GM19351 (cell line): ENCODE measurements around the gene BCO1.
A peak's percentile ranks its signal among the peaks of the same experiment; 100 is the strongest.

Experiments used
- ATAC-seq: cut with Tn5 transposase; IDR thresholded peaks from one replicate; pipeline ENCODE4 v1.9.1; 2021; ENCODE audit warnings: mild to moderate bottlenecking, moderate library complexity; ENCODE audit not compliant: unreplicated experiment

Gene BCO1

GRCh38 chr16:81315271-81316175 lies 77.0 kb downstream of the BCO1 start:
- ATAC-seq = peak; percentile 31

- ATAC-seq = no peak
Observed at GRCh38 chr16:81316176-81316496, 77.6 kb downstream of the BCO1 start.

DNA sequence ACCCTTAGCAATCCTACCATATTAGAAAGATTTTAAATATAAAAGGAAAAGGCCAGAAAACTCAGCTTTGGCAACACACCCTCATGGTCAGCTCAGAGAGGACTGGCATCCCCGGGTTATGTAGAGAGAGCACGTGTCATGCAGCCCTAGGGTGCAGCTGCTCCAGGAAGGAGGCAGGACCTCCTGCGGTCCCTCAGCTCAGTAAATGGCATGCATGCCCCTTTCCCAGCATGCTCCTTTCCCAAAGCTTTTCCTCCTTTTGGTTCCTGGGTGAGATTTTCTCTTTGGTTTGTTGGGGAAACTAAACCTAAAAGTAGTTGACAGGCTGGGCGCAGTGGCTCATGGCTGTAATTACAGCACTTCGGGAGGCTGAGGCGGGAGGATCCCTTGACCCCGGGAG lies 80.2 kb downstream of the BCO1 start:
- ATAC-seq = no peak

- no peak for ATAC-seq
Observed at GRCh38 chr16:81319221-81319912, 80.9 kb downstream of the BCO1 start.

- ATAC-seq = no peak
Observed at GRCh38 chr16:81321039-81321438, 82.5 kb downstream of the BCO1 start.

DNA sequence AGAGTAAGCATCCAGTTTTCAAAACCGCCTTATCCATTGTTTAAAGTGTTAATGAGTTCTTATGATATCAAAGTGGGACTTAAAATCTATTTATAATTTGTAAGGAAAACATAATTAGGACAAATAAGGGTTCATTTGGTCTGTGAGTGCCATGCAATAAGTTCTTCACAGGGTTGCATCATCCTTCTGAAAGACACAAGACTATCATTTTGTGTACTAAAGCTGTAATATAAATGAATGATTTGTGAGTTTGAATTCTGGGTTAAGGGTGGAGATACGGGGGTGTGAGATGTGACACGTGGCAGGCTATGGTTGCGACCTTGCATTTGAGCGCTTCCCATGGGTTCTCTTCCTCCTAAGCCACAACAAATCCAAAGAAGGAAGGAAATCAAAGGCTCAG lies 83.0 kb downstream of the BCO1 start:
- no peak for ATAC-seq

GRCh38 chr16:81324808-81325207 lies 86.3 kb downstream of the BCO1 start:
- no peak for ATAC-seq

DNA sequence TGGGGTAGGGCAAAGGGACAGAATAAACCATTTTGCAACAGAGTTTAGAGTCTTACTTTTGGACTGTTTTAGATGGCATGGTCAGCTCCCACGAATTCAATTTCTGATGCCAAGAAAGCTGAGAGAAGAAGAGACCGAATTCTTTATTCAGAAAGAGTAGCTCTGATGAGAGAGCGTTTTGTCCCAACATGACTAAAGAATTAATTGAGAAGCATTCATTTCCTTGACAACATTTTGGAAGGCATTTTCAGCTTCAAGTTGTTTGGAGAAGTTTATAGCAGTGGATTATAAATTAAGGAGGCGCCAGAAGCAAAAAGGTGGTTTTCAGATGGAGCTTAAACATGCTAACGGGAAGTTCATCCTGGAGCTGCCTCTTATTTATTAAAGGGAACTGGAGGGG lies 88.5 kb downstream of the BCO1 start:
- ATAC-seq = no peak

- ATAC-seq = no peak
Observed at GRCh38 chr16:81327447-81328196, 89.1 kb downstream of the BCO1 start.

DNA sequence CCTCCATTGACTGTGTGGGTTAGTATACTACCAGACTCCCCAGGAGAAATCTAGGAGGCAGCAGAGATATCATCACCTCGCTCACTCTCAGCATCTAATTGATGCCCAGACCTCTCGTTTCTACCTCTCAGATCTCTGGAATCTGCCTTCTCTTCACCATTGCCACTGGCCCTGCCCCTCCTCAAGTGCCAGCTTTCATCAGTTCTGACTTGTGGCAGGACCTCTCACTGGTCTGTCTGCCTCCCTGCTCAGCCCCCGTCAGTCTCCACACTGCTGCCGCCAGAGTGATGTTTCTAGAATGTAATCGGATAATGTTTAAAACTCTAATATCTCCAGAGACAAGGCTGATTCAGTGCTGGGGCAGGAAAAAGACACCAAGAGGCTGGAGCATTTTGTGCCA lies 91.5 kb downstream of the BCO1 start:
- no peak for ATAC-seq

DNA sequence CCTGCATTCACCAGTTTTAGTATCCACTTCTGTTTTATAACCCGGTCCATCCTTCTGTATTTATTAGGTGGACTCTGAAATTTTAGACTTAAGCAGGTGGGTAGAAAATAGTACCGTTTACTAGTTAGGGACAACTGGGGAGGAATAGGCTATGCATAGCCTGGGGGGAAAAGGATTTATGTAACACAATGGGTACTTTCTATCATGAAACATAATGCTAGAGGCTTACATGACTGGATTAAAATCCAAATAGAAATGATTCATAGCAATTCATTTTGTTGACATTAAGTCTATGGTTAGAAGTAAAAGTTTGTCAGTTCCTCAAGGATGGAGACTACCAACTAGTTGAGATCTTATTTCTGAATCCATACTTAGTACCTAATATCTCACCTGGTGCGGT lies 94.9 kb downstream of the BCO1 start:
- no peak for ATAC-seq

DNA sequence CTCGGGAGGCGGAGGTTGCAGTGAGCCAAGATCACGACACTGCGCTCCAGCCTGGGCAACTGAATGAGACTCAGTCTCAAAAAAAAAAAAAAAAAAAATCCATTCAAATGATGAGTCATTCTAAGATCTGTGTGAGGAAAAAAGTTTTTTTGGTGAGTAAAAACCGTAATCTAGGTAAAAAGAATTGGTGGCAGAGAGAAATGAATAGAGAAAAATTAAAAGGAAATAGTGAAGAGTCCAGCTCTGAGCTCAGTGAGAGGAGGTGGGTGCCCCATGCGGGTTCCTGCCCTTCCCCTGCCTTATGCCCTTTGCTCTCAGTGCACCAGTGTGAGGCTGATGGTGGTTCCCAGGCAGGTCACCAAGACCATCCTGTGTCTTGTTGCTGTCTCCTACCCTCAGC lies 97.2 kb downstream of the BCO1 start:
- no peak for ATAC-seq

- no peak for ATAC-seq
Observed at GRCh38 chr16:81337097-81337496, 98.6 kb downstream of the BCO1 start.
